GM18951 (cell line): Measurements from ENCODE around the gene LPP.

Experiments used
- POLR2A ChIP-seq: IDR thresholded peaks from 4 replicates; pipeline ENCODE4 v1.6.1; 2011; ENCODE audit warnings: mild to moderate bottlenecking; ENCODE audit not compliant: insufficient read length, insufficient read depth; ENCODE audit errors: extremely low read depth
- in situ Hi-C: fragments of 300-500 bp; cut with MboI; formaldehyde crosslinking; loops from one replicate; pipeline ENCODE4 v1.12.0; 2022; ENCODE audit warnings: low sequenced_read_pairs, mixed read lengths, inconsistent platforms; ENCODE audit not compliant: unreplicated experiment

The LPP gene

DNA sequence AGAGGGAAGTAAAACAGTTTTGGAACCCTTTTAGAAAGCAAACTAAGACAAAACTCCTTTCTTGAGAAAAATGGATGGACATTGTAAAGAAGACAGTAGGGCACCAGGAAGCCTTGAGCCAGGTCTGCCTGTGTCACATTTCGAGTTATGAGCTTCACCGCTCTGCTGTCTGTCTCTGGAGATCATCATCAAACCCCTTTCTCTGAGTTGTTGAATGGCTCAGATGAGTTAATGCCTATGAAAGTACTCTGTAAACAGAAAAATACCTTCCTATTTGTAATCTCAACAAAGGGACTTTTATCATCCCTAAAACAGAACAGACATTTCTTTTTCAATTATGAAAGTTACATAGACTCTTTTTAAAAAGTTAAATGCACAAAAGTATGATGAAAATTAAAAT, 145.8 kb downstream of the LPP start:
- in situ Hi-C loops: no loop called here
- TF ChIP-seq POLR2A: no peak

DNA sequence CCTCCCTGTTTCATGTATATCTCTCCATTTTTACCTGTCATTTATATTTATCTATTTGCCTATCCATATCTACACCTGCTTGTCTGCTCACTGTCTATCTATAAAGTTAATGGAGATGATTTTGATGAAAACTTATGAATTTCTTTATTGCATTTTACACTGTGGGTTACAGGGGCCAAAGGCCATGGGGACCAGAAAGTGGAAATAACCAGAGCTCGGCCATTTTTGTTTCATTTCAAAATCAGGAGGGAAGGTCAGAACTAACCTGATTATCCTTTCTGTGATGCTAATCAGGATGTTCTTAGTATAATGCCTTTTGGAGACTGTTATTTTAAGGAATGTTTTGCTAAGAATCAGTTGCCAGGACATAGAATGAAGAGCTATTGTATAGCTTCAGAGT, 147.2 kb downstream of the LPP start:
- in situ Hi-C loops: no loop called here

DNA sequence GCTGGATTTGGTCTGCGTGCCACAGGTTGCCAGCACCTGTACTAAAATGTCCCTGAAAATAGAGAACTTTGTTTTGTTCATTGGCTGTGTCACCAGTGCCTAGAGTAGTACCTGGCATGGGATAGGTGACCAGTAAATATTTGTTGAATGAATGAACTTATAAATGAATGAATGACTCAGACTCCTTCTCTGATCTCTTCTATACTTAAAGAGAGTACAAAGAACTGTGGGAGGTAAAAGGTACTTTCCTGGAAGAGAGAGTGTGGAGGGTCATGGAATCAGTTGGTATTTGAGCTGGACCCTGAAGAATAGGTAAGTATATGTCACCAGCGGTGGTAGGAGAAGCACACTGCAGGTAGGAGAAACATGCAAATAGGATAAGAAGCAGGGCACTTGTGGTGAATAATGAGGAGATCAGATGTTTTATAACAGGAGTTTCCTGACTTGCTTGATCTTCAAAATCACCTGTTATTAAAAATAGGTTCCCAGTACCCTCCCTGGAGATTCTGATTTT, 149.4 kb downstream of the LPP start:
- no peak for TF ChIP-seq POLR2A
- in situ Hi-C loops: no loop called here

More for the DNA sequence above, 147.2 kb downstream of the LPP start:
- no peak for TF ChIP-seq POLR2A

DNA sequence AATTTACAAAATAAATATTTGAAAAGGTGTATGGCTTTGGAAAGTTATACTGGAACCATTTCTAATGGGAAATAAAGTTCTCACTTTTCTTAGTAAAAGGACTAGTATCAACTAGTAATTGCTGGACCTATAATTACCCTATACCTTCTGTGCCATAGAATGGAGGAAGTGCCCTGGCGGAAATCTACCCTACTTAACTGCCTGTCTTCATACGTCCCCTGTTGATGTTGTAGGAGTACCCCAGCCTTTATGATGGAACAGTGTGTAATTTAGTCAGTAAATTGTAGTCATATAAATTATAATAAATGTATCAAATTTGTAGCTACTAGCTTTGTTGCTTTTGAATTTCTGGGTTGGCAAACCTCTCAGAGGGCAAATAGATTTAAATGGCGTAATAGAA, 149.9 kb downstream of the LPP start:
- in situ Hi-C loops: no loop called here

DNA sequence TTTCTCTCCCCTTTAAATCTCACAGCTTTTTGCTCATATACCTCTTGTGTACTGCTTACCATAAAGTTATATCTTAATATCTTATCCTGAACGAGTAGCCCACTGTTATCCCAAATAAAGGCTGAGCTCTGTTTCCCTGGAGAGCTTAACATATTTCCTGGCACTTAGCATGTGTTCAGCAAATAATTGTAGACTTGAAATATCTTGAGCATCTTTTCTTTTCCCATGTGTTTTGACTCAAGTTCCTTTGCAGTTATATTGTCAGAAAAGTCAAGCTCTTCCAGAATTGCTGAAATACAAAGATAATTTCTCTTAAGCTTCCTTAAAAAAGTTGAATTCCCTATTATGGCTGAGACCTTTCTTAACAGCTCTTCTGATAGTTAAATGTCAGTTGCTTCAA, 150.5 kb downstream of the LPP start:
- in situ Hi-C loops: no loop called here
- no peak for TF ChIP-seq POLR2A

More for the DNA sequence above, 149.9 kb downstream of the LPP start:
- TF ChIP-seq POLR2A: no peak

DNA sequence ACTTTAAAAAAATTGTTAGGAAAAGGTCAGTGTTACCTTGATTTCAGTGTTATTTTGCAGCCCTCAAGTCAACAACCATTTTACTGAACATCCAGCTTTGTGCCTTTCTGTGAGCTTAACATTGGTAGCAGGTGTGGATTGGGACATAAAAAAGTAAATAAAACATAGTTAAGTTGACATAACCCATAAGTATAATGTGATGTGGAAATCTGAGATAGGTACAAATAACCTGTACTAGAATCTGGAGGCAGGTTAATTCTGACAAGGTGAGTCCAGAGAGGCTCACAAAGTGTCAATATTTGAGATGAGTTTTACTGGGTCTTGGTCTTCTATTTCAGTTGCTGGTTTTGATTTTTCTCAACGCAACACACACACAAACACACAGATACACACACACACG, 151.3 kb downstream of the LPP start:
- TF ChIP-seq POLR2A: no peak
- in situ Hi-C loops: no loop called here

DNA sequence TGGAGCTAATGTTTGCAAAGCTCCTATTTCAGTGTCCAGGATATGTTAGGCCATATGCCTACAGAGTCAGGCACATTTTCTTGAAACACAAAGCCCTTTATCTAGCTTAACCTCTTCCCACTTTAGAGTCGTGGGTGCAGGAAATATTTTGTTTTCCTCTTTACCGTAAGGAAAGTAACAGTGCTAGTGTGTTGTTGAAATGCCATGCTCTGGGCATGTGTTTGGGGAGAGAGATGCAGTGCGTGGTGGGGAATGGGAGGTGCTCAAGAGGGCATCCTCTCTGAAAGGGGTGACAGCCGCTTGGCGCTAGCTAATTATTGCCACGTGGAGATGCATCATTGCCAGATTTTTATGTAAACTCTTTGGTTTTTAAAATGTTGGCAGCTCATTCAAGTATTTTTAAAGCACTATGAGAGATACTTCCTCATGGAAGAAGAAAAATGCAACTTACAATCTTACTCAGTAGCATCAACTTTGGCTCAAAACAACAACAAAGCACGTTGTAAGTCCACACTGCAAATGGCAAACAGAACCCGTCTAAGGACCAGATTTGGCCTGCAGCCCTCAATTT, 152.6 kb downstream of the LPP start:
- TF ChIP-seq POLR2A: no peak
- in situ Hi-C loops: no loop called here

DNA sequence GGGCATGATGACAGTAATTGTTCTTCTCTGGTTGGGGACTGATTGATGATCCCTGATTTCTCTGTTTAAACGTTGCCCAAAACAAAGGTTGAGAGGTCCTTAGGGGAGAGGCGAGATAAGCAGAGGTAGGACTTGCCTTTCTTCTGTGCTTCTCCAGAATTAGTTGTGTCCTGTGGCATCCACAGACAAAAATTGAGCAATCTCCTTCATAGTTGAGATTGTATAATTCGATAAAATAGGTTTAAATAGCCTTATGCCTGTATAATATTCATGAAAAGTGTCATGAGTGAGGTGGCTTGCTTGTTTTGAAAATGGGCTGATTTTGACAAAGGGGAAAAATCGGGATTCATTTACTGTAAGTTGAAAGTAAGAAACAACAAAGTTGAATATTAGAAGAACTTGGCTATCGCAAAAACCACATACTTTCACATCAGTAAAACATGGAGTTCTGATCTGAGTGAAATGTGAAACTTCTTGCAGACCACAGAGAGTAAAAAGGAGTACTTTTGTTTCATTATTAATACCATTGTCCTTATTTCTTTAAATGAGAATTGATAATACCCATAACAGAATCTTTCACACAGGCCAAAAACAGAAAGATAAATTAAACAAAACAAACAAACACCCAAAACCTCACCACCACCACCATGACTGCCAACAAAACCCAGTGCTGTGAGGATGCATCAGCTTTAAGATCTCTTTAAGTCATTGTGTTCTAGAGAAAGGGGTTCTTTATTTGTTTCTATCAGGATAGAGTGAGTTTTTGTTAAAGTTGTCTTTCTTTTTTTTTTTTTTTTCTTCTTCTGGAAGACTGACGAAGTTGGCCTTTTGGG, 155.7 kb downstream of the LPP start:
- in situ Hi-C loops: no loop called here
- TF ChIP-seq POLR2A: no peak

DNA sequence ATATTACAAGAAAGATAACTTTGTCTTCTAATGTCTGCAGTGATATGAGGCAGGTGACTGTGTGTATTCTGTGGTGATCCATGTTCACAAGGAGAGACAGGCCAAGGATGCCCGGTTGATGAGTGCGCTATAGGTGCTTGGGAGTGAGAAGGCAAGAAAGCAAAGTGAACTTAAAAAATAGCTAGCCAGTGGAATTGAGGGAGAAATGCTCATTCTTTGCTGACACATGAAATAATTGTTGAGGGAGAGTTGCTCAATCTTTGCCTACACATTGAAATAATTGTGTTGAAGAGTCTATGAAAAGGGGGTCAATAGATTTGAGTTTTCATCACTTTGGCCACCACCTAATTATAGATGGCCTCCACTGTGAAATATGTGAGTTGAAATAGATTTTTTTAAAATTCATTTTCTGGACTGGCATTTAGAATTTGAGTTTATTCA, 156.3 kb downstream of the LPP start:
- TF ChIP-seq POLR2A: no peak
- in situ Hi-C loops: no loop called here

DNA sequence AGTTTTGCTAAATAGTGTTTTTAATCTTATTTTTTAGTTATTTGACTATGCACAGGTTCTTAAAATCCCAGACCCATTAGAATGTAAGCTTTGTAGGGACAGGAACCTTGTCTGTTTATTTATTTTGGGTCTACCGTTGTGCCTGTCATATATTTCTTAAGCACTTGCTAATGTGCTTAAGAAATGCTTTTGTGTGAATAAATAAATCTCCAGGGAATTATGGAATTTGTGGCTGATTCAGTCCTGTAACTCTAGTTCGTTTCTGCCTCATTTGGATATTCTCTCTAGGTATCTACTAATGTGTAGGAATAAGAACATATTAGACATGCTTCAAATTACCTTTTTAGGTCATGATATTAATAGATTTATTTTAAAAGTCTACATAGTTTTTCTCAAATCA, 161.6 kb downstream of the LPP start:
- no peak for TF ChIP-seq POLR2A
- in situ Hi-C loops: no loop called here

DNA sequence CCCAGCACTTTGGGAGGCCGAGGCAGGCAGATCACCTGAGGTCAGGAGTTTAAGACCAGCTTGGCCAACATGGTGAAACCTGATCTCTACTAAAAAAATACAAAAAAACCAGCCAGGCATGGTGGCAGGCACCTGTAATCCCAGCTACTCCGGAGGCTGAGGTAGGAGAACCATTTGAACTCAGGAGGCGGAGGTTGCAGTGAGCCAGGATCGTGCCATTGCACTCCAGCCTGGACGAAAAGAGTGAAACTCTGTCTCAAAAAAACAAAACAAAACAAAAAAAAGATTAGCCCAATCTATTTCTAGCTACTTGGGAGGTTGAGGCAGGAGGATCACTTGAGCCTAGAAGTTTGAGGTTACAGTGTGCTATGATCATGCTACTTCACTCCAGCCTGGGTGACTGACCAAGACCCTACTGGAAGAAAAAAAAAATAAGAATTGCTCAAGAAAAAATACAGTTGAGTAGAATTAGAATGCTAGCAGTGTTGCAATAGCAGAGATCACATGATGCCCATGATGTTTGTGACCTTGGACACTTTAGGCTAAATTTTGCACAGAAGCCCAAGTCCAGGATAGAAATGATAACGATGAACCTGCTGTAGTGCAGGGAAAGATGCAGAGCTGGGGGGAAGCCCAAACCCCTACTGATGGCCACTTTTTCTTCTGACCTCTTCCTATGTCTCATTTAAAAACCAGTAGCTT, 162.2 kb downstream of the LPP start:
- no peak for TF ChIP-seq POLR2A
- in situ Hi-C loops: no loop called here

DNA sequence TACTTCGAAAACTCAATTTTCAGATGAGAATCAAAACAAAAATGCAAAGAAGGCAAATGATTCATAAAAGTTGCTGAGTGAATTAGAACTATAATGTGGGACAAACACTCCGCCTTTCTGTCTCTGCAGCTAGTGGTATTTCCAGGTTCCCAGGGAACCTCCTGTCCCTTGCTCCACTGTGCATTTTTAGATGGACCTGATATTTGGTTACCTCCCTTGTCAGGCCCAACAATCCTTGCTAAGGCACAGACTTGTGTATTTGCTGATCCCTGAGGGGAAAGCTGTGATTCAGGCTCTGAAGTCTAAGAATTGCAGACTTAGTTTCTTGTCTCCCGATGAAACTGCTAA, 162.7 kb downstream of the LPP start:
- no peak for TF ChIP-seq POLR2A
- in situ Hi-C loops: no loop called here

DNA sequence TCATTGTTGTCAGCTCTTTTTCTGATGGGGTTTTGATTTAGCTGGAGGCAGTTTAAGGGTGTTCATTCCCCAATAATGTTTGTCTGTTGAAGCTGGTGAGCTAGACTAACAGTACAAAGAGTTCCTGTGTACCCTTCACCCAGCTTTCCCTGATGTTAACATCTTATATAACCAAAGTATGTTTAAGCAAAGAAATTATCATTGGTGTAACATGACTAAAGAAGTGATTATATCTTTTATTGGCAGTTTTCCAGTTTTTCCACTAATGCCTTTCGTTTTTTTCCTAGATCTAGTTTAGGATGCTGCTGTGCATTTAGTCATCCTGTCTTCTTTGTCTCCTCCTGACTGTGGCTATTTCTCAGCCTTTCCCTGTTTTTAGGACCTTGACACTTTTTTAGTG, 165.6 kb downstream of the LPP start:
- no peak for TF ChIP-seq POLR2A
- in situ Hi-C loops: no loop called here
